DND-41 (cell line): Measurements from ENCODE around the gene HCN1.

Experiments
- EZH2 ChIP-seq: IDR thresholded peaks from 3 replicates; pipeline ENCODE4 v1.6.1; 2012; ENCODE audit warnings: borderline replicate concordance, low read depth, mild to moderate bottlenecking, moderate library complexity, low read length, inconsistent platforms; ENCODE audit not compliant: severe bottlenecking
- TF ChIP-seq, protein P1 (sequence below): IDR thresholded peaks from 2 replicates; pipeline ENCODE4 v1.5.1; 2012; ENCODE audit warnings: borderline replicate concordance, low read length, moderate library complexity, mild to moderate bottlenecking; ENCODE audit not compliant: poor library complexity, severe bottlenecking; ENCODE audit errors: extremely low read depth

DNA sequence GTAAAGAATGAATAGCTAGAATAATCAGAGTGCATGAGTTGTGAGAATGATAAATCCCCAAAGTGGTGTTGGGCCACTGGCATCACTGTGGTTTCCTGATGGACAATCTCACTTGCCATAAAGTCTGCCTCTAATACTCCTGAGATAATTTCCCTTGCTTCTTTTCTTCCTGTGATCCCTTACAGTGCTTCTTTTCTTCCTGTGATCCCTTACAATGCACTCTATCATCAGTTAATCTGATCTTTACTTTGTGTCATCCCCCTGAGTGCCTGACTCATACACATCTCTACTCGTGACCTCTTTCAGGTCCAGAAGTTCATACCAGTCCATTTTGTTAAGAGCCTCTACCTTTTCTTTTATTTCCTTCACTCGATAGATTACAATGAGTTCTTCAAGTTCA is 418.3 kb downstream of the HCN1 start:
- TF ChIP-seq, protein P1, sequence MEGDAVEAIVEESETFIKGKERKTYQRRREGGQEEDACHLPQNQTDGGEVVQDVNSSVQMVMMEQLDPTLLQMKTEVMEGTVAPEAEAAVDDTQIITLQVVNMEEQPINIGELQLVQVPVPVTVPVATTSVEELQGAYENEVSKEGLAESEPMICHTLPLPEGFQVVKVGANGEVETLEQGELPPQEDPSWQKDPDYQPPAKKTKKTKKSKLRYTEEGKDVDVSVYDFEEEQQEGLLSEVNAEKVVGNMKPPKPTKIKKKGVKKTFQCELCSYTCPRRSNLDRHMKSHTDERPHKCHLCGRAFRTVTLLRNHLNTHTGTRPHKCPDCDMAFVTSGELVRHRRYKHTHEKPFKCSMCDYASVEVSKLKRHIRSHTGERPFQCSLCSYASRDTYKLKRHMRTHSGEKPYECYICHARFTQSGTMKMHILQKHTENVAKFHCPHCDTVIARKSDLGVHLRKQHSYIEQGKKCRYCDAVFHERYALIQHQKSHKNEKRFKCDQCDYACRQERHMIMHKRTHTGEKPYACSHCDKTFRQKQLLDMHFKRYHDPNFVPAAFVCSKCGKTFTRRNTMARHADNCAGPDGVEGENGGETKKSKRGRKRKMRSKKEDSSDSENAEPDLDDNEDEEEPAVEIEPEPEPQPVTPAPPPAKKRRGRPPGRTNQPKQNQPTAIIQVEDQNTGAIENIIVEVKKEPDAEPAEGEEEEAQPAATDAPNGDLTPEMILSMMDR = no peak
- no peak for TF ChIP-seq EZH2
